IPS DF 19.7 (cell line): ENCODE results near the gene C1orf167.

Experiments
- DNase-seq: peaks from one replicate; pipeline ENCODE4 v3.0.0-alpha.2; 2013; ENCODE audit warnings: low read depth, low spot score

C1orf167 gene

DNA sequence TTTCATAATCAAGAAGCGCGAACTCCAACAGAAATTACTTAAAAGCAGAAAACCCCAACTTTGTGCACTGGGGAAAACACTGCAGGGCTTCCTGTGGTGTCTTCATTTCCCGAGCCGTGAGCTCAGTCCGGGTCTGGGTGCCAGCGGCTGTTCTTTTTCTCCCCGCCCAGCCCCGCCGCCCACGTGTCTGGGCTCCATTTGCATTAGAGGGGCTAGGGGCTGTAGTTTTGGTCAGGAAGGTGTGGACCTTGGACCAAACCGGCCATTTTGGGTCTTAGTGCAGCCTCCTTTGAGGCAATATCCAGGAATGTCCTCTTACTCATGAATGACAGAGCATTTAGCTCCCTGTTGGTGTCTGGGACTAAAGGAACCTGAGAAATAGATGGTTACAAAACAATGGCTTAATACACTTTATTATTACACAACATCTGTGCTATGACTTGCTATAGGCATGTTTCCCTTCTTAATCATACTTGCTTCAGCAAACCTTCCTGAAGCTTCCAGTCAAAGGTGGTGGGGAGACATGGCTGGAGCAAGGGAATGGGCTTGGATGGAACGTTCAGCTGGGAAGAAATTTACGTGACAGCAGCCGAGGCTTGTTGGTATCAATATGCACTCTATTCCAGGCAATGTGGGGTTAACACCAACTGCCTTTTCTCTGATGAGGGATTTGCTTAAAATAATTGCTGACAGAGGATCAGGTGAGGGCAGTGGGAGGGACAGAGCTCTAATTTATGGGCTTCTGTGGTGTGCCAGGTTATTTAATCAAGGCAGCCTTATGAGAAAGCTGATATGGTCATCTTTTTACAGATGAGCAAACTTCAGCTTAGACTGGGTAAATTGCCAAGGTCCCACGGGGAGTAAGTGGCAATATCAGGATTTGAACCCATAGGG is 25.0 kb upstream of the C1orf167 start:
- no peak for DNase-seq

DNA sequence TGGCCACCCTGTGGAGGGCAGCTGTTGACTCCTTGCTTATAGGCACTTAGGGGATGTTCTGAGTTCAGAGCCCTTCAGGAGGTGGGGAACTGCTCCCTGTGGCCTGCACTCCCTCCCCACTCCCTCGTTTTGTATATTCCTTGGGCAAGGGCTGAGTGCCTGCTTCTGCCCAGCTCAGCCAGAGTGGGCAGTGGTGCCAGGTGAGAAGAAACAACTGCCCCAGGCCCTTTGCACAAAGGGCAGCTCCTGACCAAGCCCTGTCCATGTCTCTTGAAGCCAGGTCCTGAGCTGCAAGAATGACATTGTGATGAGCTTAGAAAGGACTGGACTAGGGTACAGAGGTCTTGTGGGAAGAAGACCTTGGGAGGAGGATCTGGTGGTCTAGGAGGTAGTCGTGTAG is 23.9 kb upstream of the C1orf167 start:
- no peak for DNase-seq

DNA sequence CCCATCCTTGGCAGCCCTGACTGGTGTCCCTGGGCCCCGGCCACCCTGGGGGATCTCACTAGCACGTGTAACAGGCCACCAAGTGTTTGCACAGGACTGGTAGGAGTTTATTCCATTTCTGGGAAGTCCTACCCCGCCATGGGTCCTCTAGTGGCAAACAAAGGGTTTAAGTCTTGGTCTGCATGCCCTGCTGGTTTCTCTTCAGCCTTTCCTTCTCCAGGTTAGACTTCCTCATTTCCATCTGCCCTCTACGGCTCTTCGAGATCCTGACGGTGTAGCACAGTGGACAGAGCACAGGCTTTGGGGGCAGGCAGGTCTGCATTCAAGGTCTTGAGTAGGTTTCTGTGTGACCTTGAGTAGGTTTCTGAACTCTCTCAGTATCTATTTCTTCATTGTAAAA is 23.2 kb upstream of the C1orf167 start:
- no peak for DNase-seq

DNA sequence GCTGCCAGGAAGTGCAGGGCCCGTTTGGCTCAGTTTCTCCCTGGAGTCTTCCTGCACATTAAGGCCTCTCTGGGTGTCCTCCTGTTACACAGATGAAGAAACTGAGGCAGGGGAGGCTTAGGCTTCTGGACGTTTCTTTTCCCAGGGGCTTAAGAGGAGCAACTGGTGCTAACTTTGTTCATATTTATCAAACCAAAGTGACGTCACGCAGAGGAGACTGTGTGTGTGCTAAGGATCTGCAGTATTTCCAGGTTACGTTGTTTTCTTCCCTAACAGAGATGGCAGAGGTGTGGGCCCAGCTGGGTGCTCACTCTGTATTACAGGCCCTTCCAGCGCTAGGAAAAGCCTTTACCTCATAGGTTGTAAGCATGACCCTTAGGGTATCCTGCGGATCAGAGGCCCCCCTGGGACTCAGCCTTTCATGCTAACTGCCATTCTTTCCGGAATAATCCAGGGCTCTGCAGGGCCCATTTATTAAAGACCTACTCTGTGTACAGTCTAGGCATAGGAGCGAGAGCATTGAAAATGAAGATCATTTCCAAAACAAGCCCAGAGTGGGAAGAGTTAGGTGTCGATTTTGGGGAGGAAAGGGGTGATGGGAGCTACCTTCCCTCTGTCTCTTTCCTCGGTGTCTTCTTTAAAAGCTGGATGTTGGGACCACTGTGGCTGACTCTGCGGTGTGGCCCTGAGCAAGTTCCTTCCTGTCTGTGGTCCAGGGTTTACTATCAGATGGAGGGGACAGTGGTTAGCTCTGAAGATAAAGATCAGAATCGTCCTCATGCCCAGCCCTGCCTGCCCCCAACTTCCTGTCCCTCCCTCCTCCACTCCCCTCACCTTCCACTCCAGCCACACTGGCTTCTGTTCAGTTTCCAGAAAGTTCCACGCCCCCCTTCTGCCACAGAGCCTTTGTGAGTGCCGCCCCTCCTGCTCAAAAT is 21.5 kb upstream of the C1orf167 start:
- DNase-seq, result no peak

DNA sequence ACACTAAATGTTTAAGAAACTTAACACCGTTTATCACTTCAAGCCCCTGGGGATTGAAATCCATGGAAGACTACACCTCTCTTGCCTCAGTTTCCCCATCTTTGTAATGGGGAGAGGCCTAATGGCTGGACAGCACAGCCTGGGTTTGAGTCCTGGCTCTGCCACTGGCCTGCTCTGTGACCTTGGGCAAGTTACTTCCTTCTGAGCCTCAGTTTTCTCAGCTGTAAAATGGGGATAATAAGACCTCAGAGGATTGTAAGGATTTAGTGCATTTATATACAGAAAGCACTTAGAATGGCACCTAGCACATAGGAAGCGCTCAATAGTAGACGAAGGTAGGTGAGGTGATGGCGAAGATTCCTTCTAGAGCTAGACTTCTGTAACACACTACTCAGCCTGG is 20.5 kb upstream of the C1orf167 start:
- DNase-seq, result no peak

DNA sequence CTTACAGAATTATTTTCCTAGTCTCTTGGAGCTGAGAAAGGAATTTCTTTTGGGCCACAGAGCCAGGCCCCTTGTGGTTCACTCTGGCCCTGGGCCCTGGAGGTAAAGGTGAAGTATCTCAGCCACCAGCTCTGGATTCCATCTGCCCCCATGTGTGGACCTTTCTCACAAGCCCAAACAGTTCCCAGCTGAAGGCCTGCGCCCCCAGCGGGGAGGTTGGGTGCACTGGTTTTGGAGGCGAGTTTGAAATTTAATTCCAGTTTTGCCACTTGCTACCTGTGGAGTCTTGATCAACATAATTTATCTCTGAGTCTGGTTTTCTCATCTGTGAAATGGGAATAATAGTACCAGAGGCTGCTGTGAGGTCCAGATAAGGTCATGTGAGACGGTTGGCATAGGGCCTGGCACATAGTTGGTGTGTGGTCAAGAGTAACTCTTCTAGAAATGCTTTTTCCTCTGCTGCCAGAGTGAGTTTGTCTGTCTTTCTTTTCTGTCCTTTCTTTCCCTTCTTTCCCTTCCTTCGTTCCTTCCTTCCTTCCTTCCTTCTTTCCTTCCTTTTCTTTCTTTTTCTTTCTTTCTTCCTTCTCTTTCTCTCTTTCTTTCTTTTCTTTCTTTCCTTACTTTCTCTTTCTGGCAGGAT is 20.0 kb upstream of the C1orf167 start:
- DNase-seq, result no peak

DNA sequence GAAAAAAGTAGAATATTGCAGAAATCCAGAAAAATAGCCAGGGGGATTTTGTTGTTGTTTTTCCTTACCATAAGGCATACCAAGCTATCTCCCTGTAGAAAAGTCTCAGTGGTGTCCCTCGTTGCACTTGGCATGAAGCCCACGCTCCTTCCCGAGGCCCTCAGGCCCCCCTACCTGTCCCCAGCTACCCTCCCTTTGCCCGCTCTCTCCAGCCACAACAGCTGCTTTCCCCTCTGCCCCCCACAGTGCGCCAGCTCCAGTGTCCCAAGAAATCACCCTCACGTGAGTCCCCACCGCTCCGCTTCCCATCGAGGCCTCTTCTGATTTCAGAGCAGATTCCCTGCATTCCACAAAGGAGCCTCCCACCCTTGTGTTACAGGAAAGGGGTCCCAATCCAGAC is 17.7 kb upstream of the C1orf167 start:
- no peak for DNase-seq

DNA sequence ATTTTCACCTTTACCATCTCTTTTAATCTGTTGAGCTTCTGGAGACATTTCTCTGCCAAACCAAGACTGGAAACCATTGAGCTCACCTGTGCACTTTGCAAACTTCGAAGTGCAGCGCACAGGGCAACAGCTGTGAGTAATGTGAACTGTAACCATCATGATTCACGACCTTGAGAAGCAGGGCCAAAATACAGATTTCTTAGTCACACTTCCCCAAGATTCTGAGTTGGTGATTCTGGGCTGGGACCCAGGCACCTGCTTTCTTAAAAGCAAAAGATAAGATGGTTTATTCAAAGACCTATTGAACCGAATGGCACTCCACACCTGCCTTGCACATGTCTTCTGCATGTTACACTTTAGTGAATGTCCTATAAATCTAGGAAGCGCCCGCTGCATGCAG is 15.9 kb upstream of the C1orf167 start:
- DNase-seq, result no peak

DNA sequence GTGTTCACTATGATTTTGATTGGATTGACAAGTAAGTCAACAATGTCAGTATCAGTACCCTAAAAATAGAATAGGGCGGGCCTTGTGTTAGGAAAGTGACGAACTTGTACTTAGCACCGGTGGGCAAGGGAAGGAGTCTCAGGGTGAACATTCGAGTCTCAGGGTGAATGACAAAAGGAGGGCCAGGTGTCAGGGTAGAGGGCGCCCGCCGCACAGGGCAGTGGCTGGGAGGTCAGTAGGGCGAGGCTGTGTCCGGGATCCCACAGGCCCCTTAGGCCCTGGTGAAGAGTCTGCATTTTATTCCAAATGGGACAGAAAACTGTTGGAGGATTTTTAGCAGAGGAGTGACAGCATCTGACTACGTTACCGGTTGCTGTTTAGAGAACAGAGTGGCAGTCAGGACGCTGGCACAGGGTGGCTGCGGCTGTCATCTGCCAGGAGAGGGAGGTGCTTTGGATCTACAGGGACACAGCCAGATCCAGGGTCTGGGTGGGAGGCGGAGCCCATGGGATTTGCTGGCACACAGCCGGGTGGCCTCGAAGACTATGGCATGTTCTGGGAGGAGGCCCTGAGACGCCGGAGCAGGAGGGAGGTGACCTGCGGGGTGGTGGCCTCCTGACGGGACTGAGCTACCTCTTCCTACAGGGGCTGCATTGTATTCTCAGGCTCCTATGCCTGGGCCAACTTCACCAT is 15.1 kb upstream of the C1orf167 start:
- DNase-seq, result no peak

DNA sequence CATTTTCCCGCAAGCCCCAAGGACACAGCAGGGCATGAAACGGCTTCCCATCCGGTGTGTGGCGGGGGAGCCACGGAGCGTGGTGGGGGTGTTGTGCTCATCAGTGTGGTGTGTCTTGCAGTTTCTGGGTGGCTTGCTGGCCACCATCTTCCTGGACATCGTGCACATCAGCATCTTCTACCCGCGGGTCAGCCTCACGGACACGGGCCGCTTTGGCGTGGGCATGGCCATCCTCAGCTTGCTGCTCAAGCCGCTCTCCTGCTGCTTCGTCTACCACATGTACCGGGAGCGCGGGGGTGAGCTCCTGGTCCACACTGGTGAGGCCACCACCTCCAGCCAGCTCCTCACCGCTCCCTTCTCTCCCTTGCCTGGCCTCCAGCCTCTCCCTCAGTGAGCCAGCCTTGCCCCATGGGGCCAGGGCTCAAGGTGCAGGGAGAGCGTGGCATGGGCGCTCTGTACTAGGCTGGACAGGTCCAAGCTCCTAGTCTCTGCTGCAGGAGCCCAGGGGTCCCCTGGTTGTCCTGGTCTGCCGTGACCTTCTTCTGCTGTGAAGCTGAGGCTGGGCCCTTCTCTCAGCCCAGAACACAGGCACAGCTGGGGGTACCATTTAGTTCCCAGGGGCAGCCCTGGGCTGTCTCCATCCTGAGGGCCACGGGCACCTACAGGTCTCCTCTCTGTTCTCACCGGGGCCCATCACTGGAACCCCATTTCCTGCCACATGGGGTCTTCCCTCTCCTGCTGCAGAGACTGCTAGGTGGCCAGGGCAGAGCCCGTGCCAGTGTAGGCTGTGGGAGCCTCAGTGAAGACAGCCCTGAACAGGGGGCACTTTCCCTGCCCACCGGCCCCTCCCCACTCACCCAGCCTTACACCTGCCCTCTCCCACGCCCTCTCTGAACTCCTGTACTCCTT is 13.4 kb upstream of the C1orf167 start:
- DNase-seq, result no peak

DNA sequence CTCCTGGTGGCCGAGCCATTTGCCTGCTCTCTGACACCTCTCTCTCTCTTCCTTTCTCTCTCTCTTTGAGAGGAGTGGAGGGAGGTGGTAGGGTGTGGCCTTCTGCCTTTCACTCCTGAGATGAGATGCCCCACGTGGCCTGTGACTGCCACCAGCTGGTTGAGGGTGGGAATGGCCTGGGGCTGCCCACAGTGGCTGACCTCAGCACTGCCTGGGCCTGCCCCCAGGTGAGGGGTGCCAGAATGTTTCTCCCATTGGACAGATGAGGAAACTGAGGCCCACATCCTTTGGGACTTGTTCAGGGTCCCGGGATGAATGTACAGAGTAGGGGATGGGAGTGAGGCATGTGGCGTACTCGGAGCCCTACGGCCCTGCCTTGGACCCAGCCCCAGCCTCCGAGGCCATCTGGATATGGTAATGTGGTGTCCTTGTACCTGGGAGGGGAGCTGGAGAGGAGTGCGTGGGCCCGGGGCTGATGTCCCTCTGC is 12.7 kb upstream of the C1orf167 start:
- no peak for DNase-seq

DNA sequence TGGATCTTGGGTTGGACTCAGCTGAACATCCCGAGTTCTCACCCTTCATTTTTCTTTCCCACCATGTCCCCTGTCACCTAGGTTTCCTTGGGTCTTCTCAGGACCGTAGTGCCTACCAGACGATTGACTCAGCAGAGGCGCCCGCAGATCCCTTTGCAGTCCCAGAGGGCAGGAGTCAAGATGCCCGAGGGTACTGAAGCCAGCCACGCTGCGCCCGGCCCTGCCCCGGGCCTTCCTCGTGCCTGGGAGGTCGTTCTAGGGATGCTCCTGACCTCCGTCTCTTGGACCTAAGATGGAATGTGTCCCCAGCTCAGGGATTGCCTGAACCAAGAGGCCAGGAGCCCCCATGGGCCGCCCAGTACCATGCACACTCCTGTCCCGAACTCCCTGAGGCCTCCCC is 12.0 kb upstream of the C1orf167 start:
- no peak for DNase-seq

DNA sequence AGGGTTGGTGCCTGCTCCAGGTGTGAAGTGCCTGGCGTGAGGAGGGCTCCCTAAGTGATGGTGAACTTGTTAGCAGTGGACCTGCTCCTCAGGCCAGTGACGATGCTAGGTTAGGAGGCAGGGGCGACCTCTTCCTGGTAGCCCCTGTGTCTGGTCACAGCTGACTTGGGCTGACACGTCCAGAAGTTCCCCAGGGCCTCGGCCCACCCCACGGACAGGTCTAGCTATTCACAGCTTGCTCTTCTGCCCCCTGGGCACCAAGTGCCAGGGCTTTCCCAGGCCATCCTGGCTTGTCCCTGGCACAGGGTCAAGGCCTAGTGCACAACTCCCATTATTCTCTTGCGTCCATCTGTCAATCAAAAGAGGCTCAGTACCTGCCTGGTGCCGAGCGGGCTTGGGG is 10.9 kb upstream of the C1orf167 start:
- DNase-seq, result no peak

DNA sequence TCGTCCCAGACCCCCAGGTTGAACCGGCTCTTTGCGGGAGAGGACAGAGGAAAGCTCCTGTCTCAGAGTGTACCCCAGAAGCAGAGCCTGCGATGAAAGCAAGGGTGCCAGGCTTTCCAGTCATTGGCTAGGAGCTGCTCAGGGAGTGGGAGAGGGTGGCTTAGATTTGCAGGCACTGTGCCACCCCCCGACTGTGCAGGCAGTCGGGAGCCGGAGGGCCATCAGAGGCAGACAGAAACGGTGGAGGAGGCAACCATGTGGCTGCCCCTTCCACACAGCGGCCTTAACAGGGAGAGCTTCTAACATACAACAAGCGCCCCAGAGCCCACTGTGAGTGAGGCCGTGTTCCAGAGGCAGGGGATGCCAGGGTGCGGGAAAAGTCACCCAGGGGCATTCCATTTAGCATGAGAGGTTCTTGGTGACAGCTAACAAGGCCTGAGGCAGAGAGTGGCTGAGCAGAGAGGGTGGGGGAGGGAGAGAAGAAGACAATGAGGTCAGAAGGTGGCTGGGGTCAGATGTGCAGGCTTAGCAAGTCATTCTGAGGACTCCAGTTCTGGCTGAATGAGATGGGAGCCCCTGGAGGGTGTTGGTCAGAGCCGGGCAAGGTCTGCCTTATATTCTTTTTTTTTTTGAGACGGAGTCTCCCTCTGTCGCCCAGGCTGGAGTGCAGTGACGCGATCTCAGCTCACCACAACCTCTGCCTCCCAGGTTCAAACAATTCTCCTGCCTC is 9.5 kb upstream of the C1orf167 start:
- DNase-seq, result no peak

DNA sequence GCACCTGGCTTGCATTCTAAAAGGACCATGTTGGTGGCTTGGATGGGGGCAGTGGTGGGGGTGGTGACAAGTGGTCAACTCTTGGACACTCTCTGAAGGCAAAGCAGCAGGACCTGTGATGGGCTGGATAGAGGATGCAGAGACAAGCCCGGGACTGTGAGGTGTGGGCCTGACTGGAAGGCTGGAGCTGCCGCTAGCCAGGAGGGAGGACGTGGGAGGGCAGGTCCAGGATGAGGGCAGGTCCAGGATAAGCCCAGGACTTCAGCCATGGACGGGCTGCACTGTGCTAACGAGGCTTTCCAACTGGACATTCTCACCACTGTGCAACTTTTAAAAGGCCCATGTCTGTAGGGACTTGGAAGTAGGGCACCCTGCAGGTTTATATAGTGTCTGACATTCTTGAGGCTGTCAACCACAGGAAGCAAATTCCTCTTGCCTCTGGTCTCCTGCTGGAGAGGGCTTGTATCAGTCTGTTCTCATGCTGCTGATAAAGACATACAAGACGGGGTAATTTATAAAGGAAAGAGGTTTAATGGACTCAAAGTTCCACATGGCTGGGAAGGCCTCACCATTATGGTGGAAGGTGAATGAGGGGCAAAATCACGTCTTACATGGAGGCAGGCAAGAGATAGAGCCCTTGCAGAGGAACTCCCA is 8.3 kb upstream of the C1orf167 start:
- DNase-seq, result no peak

DNA sequence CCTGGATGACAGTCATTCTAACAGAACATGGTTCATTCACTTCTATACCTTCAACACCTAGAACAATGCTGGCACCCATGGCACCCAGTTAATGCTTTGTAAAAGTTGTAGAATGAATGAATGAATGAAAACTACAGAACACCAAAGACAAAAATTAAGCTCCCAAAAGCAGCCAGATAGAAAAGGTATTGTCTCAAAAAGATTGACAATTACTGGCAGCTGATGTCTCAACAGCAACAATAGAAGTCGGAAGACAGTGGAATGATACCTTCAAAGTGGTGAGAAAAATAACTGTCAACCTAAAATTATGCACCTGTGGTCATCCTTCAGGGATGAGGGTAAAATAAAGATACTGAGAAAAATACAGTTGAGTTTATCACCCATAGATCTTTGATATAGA is 4.9 kb upstream of the C1orf167 start:
- DNase-seq, result no peak

DNA sequence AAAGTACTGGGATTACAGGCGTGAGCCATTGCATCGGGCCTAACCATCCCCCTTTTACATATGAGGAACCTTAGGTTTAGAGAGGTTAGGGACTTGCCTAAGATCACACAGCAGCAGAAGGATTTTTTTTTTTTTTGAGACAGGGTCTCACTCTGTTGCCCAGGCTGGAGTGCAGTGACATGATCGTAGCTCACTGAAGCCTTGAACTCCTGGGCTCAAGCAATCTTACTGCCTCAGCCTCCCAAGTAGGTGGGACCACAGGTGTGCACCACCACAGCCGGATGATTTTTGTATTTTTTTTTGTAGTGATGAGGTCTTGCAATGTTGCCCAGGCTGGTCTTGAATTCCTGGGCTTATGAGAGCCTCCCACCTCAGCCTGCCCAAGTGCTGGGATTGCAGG is 2.2 kb upstream of the C1orf167 start:
- DNase-seq, result no peak

DNA sequence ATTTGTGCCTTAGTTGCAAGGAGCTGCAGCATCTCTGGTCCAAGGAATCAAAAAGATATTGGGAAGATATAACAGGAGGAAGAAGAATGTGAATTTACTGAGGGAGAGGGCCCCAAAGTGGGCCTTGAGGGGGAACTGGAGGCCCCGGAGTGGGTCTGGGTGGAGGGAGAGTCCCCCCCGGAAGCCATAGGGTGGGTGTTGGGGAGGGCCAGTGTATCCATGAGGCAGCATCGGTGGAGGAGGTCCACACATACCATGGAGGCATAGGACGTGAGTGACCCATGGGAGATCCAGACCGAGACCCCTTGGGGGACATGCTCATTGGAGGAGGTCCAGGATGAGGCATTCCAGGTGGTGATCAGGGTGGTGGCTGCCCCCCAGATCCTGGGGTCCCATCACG is 708 bp upstream of the C1orf167 start:
- DNase-seq, result no peak

DNA sequence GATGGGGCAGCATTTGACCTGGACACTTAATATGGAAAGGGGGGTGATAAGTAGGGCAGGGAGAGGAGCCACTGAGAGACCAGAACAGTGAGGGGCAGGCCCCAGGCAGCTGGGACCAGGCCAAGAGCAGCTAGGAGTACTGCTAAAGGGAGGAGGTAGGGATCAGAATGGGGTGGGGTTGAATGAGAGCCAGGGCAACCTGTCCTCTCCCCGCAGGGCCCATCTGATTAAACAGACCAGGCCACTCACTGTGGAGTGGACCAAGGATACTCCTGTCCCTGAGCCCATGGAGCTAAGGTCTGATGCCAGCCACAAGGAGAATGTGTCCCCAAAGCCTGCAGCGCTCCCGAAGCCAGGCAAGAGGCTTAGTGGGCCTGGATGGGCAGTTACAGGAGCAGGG is 2.1 kb downstream of the C1orf167 start:
- DNase-seq, result no peak
